NCI-H1092 treated with DMSO at 0.1 percent for 48 hours (cell line): Measurements from ENCODE around the gene CCDC88B.
A peak's percentile ranks its signal among the peaks of the same experiment; 100 is the strongest.

Experiments used
- DNase-seq: peaks from one replicate; lab custom pipeline; 2025; lab: John Stamatoyannopoulos, UW

CCDC88B gene

DNA sequence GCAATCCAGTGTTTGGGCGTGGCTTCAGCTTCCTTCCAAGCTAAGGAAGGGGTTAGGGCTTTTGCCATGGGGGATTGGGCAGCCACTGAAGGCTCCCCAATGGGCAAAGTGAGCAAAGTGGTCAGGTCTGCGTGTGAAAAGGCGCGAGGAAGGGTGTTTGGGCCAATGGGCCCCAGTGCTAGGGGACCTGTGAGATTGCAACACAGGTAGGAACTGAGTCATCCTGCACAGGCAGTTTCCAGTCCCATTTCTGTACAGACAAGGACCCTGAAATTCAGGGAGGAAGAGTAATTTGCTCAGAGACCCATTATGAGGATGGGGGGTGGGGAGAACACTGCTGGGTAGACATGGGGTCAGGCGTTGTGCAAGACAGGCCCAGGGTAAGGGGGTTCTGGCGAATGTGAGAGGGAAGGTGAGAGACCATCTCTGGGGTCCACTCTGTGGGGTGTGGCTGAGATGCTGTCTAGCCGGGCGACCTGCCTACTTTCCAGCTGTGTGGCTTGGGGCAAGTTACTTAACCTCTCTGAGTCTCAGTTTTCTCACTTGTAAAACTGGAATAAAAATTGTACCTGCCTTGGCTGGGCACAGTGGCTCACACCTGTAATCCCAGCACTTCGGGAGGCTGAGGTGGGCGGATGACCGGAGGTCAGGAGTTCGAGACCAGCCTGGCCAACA lies 7.3 kb downstream of the CCDC88B start:
- no peak for DNase-seq

DNA sequence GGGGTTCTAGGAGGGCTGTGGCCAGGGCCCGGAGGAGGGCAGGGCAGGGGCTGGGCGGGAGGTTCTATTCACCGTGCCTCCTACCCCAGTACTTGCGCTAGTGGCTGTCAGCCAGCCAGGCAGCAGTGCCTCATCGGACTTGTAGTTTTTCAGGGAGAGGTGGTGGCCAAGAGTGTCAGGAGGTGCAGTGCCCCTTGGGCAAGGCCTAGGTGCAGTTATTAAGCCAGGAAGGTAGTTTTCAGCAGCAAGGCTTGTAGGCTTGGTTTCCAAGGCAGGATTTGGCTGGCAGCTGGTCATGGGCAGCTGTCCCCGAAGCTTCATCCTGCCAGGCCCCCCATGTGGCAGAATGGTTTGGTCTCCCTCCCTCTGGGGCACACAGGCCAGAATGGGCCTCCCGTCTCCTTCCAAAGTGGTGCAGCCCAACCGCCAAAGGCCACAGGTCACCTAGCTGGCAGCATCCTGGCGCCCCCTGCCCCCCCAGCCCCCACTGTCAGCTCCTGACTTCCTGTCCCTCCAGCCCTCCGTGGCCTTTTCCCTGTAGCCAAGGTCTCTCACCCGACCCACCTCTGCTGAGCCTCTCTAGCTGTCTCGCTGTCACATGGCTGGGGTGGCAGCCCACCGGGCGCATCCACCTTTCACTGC lies 8.5 kb downstream of the CCDC88B start:
- DNase-seq, result peak; percentile 43

DNA sequence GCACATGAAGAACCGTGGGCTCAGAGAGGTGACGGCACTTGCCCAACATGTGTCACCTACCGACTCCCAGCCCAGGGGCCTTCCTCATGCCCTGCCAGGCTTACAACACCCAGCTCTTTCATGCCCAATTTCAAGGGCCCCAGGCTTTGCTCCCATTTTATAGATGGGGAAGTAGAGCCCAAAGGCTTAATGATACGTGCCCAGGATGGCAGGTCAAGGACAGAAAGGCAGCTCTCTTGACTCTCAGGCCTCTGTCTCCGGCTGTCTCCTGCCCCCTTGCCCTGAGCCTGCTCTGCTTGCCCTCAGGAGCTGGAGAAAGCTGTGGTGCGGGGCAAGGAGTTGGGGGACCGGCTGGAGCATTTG lies 9.0 kb downstream of the CCDC88B start:
- DNase-seq, result no peak

DNA sequence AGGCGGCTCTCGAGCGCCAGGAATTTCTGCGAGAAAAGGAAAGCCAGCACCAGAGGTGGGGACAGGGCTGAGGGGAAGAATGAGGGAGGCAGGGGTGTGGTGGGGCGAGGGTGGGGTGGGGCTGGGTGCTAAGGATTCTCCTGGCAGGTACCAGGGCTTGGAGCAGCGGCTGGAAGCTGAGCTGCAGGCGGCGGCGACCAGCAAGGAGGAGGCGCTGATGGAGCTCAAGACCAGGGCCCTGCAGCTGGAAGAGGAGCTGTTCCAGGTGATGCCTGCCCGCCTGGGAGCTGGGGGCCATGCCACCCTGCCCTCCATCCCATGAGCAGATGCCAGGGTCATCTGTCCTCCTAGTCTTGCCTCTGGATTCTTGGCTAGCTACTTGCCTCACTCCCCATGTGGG lies 9.4 kb downstream of the CCDC88B start:
- no peak for DNase-seq

DNA sequence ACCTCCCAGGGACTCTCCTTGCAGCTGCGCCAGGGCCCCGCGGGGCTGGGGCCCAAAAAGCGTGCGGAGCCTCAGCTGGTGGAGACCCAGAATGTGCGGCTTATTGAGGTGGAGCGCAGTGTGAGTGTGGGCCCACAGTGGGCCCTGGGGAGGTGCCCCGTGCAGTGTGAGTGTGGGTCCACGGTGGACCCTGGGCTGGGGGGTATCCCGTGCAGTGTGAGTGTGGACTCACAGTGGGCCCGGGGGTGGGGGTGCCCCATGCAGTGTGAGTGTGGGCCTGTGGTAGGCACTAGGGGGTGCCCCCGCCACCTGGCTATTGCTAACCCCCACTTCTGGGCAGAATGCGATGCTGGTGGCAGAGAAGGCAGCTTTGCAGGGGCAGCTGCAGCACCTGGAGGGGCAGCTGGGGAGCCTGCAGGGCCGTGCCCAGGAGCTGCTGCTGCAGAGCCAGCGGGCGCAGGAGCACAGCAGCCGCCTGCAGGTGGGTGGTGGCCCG lies 11.2 kb downstream of the CCDC88B start:
- DNase-seq, result no peak

DNA sequence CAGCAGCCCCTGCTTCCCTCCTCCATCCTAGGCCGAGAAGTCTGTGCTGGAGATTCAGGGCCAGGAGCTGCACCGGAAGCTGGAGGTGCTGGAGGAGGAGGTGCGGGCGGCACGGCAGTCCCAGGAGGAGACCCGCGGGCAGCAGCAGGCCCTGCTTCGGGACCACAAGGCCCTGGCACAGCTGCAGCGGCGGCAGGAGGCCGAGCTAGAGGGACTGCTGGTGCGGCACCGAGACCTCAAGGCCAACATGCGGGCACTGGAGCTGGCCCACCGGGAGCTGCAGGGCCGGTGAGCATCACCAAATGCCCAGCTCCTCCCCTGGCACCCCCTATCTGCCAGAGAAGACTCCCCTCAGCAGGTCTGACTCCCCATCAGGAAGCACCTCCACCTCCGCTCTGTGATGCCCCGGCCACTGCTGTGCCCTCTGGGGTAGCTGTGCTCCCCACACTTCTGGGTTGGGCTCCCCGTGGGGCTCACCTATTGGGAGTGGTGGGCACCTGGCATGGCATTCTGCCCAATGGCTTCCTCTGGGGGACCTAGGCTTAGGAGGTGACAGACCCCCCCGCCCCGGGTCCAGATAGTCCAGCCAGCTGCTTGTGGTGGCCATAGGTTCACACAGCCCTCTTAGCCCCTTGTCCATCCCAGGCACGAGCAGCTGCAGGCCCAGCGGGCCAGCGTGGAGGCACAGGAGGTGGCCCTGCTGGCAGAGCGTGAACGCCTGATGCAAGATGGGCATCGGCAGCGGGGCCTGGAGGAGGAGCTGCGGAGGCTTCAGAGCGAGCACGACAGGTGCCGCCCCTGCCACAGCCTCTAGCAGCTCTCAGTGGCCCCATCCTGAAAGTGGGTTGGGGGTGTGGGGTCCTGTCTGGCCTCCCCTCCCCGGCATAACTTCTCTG lies 12.3 kb downstream of the CCDC88B start:
- DNase-seq, result peak; percentile 88

DNA sequence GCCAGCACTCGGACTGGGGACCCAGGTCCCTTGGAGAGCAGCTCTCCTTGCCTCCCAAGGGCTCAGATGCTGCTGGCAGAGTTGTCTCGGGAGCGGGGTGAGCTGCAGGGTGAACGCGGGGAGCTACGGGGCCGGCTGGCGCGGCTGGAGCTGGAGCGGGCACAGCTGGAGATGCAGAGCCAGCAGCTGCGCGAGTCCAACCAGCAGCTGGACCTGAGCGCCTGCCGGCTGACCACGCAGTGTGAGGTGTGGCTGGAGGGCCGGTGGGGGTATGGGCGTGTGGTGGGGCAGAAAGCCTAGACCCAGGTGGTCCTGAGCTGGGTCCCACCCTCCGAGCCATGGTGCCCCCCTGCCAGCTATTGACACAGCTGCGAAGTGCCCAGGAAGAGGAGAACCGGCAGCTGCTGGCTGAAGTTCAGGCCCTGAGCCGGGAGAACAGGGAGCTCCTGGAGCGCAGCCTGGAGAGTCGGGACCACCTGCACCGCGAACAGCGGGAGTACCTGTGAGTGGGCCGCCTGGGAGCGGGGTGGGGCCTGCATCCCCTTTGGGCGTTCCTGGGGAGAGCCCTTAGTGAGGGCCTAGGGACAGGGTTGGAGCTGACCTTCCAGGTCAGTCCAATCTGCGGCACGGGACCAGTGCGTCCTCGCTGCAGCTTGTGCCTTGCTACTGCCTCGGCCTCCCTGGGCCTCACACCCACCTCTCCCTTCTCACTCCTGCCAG lies 13.2 kb downstream of the CCDC88B start:
- peak; percentile 97 for DNase-seq

DNA sequence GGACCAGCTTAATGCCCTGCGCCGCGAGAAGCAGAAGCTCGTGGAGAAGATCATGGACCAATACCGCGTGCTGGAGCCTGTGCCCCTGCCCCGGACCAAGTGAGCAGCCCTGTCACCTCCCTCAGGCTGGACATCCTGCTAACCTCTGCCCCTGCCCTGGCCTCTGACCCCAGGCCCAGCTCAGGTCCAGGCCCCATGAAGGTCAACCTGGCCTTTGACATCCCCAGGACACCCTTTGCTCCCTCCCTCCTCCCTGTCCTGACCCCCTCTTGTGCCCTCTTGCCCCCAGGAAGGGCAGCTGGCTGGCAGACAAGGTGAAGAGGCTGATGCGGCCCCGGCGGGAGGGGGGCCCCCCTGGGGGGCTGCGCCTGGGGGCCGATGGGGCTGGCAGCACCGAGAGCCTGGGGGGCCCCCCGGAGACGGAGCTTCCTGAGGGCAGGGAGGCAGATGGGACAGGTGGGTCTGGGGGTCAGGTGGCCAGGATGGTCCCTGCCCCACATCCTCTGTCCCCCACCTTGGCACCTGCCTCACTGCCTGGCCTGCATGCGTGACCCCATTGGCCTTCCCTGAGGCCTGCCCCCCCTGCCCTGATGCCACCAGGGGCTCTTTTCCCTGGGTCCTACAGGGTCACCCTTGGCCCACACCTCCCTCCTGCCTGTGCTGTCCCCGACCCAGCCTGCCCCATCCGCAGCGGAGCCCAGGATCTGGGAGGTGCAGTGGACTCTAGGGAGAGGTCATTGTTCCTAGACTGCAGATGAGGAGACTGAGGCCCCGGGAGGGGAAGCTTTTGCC lies 13.9 kb downstream of the CCDC88B start:
- no peak for DNase-seq

DNA sequence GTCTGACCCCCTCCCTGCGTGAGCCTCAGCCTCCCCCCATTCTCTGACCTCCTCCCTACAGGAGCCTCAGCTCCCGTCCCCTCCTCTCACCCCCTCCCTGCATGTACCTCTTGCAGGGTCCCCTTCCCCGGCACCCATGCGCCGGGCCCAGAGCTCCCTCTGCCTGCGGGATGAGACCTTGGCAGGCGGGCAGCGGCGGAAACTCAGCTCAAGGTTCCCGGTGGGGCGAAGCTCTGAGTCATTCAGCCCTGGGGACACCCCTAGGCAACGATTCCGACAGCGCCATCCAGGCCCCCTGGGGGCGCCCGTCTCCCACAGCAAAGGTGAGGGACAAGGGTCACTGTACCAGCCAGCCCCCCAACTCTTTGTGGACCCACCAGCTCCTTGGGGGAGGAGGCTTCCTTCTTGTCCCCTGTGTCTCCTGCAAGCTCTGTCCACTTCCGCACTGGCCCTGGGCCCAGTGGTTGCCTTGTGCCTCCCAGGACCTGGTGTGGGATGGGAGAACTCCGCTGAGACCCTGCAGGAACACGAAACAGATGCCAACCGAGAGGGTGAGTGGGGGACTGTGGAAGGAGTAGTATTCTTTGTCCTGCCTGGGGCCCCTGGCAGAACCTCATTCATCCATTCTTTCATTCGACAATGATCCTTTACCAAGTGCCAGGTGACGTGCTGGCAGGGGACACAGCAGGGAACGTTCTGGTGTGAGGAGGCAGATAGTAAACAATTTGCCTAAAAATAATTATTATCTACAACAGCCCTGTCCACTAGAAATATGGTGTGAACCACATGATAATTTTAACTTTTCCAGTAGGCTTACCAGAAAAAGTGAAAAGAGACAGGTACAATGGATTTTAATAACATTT lies 15.3 kb downstream of the CCDC88B start:
- peak; percentile 84 for DNase-seq

DNA sequence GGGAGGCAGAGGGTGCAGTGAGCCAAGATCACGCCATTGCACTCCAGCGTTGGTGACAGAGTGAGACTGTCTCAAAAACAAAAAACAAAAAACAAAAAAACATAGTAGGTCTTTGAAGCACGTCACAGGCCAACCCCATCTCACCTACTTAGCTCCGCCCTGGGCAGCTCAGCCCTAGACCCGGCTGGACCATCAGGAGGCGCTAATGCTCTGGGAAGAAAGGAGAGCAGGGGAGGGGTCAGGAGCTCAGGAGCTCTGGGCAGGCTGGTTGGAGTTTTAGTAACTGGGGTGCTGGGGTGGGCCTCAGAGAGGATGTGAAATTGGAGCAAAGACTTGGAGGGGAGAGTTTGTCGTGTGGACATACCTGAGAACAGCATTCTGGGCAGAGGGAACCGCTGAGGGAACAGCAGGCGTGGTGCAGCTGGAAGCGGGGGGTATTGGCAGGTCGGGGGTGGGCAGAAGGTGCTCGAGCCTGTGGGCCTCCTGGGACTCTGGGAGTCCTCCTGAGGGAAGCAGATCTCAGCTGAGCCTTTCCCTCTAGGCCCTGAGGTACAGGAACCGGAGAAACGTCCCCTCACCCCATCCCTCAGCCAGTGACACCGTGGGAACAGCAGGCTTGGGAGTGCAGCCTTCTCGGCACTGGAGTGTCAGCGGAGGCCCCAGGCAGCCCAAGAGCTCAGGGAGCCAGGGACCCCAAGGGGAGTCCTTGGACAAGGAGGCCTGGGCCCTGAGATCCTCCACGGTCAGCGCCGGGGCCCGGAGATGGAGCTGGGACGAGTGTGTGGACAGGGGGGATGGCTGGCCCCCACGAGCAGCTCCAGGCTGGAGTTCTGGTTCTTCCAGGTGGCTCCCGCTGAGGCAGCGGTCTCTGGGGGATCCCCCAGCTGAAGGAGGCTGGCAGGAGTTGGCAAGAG lies 16.8 kb downstream of the CCDC88B start:
- DNase-seq, result peak; percentile 32

DNA sequence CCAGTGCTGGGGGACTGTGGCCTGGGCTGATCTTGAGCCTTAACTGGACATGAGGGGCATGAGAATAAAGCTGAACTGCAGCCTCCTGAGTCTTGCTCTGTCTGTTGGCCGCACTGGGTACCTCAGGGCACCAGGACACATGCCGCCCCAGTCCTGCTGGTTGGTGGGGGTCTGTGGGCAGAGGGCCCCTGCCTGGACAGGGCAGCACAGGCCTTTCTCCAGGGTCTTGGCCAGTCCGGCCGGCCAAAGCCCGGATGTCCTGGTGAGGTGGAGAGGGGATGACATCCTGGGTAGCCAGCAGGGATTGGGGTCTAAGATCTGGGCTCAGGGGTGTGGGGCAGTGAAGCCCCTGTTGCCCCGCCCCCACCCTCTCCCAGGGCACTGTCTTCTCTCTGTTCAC lies 17.4 kb downstream of the CCDC88B start:
- no peak for DNase-seq

DNA sequence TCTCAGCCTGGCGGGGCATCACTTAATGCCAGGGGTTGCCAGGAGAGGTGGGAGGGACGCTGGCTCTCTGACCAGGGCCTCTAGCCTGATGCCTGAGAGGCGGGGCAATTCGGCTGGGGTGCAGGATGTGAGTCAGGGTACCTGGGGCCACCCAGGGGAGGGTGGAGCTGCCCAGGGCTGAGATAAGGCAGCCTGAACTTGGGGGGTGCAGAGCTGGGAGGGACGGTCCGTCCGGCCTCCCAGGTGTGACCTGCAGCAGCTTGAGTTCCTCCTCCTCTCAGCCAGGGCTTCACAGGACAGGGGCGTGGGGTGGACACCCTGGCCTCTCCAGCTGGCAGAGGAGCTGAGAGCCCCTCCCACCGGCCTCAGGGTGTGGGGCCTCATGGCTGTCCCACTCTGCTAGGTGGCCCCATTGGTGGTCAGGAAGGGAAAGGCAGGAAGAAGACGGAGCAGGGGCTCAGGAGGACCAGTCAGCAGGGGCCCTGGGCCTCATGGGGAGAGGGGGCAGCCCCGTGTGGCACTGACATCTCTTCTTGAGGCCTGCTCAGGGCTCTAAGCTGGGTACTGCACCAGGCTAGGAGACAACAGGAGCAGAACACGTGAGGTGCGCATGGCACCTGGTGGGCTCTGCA lies 18.0 kb downstream of the CCDC88B start:
- no peak for DNase-seq

DNA sequence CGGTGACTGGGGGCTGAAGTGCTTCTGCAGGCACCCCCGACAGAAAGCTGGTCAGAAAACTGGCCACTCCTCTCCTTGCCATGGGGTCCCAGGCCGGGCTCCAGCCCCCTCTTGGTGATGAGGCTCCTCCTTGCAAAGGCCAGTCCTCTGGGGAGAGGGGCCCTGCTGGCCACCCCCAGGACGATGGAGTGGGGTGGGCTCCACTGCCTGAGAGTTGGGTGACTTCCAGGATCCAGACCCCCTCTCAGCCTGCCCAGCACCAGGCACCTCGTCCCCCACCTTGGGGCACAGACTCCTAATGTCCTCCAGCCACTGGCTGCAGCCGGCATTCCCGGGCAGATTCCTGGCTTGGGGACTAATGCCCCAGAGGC lies 18.5 kb downstream of the CCDC88B start:
- no peak for DNase-seq

DNA sequence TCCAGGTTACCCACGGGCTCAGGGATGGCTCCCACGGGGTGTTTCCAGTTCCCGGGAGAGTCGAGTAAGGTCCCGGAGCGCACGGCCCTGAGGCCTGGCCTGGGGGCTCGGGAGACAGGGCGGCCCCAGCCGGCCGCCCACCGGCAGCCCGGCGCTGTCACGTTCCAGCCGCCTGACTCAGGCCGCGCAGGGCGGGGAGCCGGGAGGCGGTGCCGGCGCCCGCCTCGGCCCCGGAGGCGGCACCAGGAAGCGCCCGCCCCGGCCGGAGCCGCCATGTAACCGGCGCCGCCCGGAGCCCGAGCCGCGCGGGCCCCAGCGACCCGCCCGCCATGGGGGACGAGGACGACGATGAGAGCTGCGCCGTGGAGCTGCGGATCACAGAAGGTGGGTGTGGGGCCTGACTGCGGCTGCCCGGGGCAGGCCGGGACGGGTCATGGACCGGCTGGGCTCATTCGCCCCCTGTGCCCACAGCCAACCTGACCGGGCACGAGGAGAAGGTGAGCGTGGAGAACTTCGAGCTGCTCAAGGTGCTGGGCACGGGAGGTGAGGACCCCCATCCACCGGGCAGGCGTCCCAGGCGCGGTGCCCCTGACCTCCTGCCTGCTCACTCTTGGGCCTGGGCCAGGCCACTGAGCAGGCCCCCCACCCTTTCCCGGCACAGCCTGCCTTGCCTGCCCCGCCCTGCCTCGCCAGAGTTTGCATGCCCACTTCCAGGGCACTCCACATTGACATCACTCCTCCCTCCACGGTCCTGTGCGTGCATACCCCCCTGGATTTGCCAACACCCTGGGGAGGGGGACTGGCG lies 19.1 kb downstream of the CCDC88B start, which contains the start of gene RPS6KA4:
TSS of gene RPS6KA4 (plus strand) at position 256 of the 805 bp plus-strand sequence. CDS start at position 330, 74 bp downstream.
- DNase-seq, result no peak

DNA sequence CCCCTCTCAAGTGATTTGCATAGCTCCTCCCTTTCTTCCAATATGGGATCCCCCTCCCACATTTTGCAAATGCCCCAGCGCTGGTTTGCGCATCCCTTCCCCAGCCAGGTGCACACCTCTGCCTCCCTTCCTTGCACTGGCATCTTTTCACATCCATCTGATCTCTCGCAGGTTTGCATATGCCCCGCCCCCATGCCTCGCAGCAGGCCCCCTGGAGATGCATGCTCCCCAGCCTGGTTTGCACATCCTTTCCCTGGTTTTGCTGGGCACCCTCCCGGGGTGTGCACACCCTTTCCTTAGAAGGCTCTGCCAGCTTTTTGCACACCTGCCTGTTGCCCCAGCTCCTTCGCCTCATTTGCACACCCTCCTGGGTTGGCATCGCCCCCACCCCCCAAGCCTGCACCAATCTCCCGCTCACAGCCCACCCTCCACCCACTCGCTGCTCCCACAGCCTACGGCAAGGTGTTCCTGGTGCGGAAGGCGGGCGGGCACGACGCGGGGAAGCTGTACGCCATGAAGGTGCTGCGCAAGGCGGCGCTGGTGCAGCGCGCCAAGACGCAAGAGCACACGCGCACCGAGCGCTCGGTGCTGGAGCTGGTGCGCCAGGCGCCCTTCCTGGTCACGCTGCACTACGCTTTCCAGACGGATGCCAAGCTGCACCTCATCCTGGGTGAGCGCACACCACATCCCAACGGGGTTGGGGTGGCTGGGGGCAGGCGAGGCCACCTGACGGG lies 19.9 kb downstream of the CCDC88B start:
- DNase-seq, result no peak

DNA sequence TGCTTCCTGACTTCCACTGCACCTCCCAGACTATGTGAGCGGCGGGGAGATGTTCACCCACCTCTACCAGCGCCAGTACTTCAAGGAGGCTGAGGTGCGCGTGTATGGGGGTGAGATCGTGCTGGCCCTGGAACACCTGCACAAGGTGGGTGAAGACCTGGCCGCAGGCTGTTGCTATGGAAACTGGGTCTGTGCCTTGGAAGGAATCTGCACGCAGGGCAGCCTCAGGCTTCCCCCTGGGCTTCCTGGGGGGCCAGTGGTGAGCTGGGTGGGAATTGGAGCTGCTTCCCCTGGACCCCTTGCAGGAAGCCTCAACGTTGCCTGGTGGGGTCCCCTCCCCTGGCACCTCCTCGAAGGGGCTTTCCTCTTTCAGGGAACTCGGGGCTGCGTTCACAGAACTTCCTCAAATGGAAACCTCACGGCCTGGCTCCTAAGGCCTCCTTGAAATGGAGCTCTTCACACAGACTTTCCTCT lies 20.5 kb downstream of the CCDC88B start:
- no peak for DNase-seq

DNA sequence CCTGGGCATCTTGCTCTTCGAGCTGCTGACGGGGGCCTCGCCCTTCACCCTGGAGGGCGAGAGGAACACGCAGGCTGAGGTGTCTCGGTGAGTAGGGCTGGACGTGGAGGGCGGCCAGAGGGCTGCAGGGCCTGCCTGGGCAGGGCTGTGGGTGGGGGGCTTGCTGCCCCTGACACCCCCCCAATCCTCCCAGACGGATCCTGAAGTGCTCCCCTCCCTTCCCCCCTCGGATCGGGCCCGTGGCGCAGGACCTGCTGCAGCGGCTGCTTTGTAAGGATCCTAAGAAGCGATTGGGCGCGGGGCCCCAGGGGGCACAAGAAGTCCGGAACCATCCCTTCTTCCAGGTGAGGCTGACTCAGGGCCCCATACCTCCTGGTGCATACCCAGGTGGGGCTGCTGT lies 21.7 kb downstream of the CCDC88B start:
- no peak for DNase-seq
